Measurements from ENCODE around the gene CALHM5. TPM values are rescaled to one million over a fixed set of nuclear protein-coding genes. Genes with fewer than 3 reads are reported as not detected.

Gene CALHM5
- total and polyA plus RNA-seq, 2 experiments from 2014 or later = 0.51 to 9.8 TPM

DNA sequence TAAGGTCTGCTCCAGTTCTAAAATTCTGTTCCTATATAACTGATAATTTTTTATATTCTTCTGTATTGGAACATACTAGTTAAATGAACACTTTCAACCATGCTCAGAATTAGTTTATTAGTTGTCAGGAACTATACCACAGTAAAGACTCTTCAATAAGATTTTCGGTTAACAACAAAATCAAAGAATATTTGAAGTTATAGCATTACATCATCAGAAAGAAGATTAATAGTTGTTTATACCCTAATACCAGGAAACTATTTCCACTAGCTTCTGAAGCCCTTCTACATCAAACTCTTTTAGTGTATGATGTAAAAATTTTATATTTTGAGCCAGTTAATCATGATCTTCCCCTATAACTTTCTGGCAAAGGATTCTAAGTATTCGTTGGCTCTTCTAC lies 48.7 kb downstream of the CALHM5 start:
- no peak for TF ChIP-seq EZH2phosphoT487 (IDR thresholded peaks at IDR 0.05; ENCODE audit: insufficient read depth, low read depth)
- no peak for TF ChIP-seq EZH2 (IDR thresholded peaks at IDR 0.05; ENCODE audit: insufficient read depth, poor library complexity, severe bottlenecking)
- Histone ChIP-seq H3K9me2 (ENCODE audit: insufficient read depth) (no peaks in the 10 kb centered on the region), H3K36me3 (ENCODE audit: low read depth) (no peaks in the 10 kb centered on the region), H3K4me3 (no peak overlapping the region), H3K9ac (no peak overlapping the region), H3K4me2 (ENCODE audit: unreplicated experiment) (no peak overlapping the region), H4K20me1 (ENCODE audit: insufficient read depth) (no peaks in the 10 kb centered on the region), H3K27ac (no peak overlapping the region), H3K9me3 (ENCODE audit: low read depth) (no peaks in the 10 kb centered on the region), H3F3A (ENCODE audit: insufficient read depth) (peaks cover 36% of the 10 kb centered on the region), H3K27me3 (replicated peaks; ENCODE audit: insufficient read depth) (no peaks in the 10 kb centered on the region), H3K4me1 (ENCODE audit: insufficient read depth) (peaks cover 61% of the 10 kb centered on the region), H3K79me2 (ENCODE audit: insufficient read depth) (no peaks in the 10 kb centered on the region), H2AFZ (peak overlapping the region; percentile 12; the same call in 1 of the 2 replicates)
- no peak for DNase-seq
- in situ Hi-C loops (cut with MboI) = no loop called here
- 69 to 73% methylated on average over 2 of the region's 2 CpGs for WGBS, 2 experiments (ENCODE audit: low coverage in 1 of 2, low lambda C conversion rate in 2 of 2, missing lambda C conversion rate in 2 of 2)

DNA sequence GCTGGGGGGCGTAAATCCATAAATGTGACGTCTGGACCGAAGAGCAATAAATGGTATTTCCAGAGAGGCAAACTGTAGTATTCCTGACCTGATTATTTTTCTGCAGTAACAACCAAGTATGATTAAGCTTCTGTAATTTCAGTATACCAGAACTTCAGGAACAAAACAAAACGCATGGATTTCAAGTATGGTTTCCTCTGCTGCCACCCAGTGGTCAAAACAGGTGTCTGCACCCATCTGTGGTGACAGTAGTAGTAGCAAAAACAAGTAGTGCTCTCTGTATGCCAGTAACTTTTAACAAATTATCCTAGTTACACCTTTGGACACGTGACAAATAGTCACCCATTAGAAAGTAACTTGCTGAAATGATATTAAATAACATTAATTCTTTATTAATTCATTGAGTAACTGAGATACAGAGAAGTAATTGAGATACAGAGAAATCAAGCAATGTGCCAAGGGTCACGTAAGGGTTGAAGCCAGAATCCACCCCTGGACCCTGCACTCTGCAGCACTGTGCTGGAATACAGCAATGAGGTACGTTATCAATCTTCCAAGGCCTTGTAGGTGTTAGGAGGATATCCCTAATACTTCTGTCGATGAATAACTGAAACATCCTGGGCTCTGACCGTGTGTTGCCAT lies 50.1 kb downstream of the CALHM5 start:
- Histone ChIP-seq H3K27me3 (replicated peaks; ENCODE audit: insufficient read depth) (no peaks in the 10 kb centered on the region), H3K27ac (no peak overlapping the region), H3K9me3 (ENCODE audit: low read depth) (no peaks in the 10 kb centered on the region), H4K20me1 (ENCODE audit: insufficient read depth) (no peaks in the 10 kb centered on the region), H3K4me1 (ENCODE audit: insufficient read depth) (peaks cover 48% of the 10 kb centered on the region), H2AFZ (peak overlapping the region; percentile 71), H3K4me3 (peak overlapping the region; percentile 48), H3K9ac (no peak overlapping the region), H3K79me2 (ENCODE audit: insufficient read depth) (no peaks in the 10 kb centered on the region), H3K9me2 (ENCODE audit: insufficient read depth) (no peaks in the 10 kb centered on the region), H3F3A (ENCODE audit: insufficient read depth) (peaks cover 22% of the 10 kb centered on the region), H3K36me3 (ENCODE audit: low read depth) (no peaks in the 10 kb centered on the region), H3K4me2 (ENCODE audit: unreplicated experiment) (peak overlapping the region; percentile 53)
- TF ChIP-seq EZH2 (IDR thresholded peaks at IDR 0.05; ENCODE audit: insufficient read depth, poor library complexity, severe bottlenecking) (no peak), EZH2phosphoT487 (IDR thresholded peaks at IDR 0.05; ENCODE audit: insufficient read depth, low read depth) (no peak)
- WGBS, 2 experiments (ENCODE audit: low coverage in 1 of 2, low lambda C conversion rate in 2 of 2, missing lambda C conversion rate in 2 of 2) = 32 to 36% methylated on average over 9 of the region's 9 CpGs
- in situ Hi-C loops (cut with MboI) = no loop called here
- peak; percentile 77 for DNase-seq

DNA sequence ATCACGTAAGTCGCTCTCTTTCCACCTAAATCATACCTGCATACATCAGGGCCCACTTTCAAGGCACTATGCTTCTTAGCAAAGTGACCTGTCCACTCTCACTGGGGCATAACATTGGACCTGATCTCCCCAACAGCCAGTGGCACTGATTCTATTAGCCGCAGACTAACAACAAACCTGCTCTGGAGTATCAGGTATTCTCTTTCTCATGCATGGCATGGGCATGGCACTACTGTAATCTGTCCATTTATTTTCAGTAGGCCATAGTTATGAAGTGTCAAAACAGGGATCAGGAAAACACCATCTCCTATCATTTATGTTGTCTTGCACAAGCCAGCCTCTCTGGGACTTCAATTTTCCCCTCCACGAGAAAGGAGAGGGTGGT lies 50.6 kb downstream of the CALHM5 start:
- Histone ChIP-seq H3K4me1 (ENCODE audit: insufficient read depth) (peaks cover 43% of the 10 kb centered on the region), H3K9me3 (ENCODE audit: low read depth) (no peaks in the 10 kb centered on the region), H3F3A (ENCODE audit: insufficient read depth) (peaks cover 17% of the 10 kb centered on the region), H3K79me2 (ENCODE audit: insufficient read depth) (no peaks in the 10 kb centered on the region), H2AFZ (no peak overlapping the region), H3K36me3 (ENCODE audit: low read depth) (no peaks in the 10 kb centered on the region), H3K4me2 (ENCODE audit: unreplicated experiment) (no peak overlapping the region), H3K9ac (no peak overlapping the region), H4K20me1 (ENCODE audit: insufficient read depth) (no peaks in the 10 kb centered on the region), H3K27me3 (replicated peaks; ENCODE audit: insufficient read depth) (no peaks in the 10 kb centered on the region), H3K27ac (no peak overlapping the region), H3K4me3 (no peak overlapping the region), H3K9me2 (ENCODE audit: insufficient read depth) (no peaks in the 10 kb centered on the region)
- in situ Hi-C loops (cut with MboI) = no loop called here
- TF ChIP-seq EZH2phosphoT487 (IDR thresholded peaks at IDR 0.05; ENCODE audit: insufficient read depth, low read depth) = no peak
- no peak for TF ChIP-seq EZH2 (IDR thresholded peaks at IDR 0.05; ENCODE audit: insufficient read depth, poor library complexity, severe bottlenecking)
- no peak for DNase-seq
- 81 to 86% methylated on average over 4 of the region's 4 CpGs for WGBS, 2 experiments (ENCODE audit: low coverage in 1 of 2, low lambda C conversion rate in 2 of 2, missing lambda C conversion rate in 2 of 2)

DNA sequence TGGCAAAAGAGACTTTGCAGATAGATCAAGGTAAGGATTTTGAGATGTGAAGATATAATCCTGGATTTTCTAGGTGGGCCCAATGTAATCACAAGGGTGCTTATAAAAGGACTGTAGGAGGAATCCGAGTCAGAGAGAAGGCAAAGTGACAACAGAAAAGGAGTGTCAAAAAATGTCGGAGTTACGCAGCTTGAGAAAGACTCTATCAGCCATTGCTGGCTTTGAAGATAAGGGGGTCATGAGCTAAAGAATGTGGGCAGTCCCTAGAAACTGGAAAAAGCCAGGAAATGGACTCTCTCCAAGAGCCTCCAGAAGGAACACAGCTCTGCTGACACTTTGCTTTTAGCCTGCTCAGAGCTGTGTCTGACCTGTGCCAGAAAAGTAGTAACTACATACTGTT lies 51.2 kb downstream of the CALHM5 start:
- Histone ChIP-seq H3K27ac (no peak overlapping the region), H3K36me3 (ENCODE audit: low read depth) (no peaks in the 10 kb centered on the region), H3K27me3 (replicated peaks; ENCODE audit: insufficient read depth) (no peaks in the 10 kb centered on the region), H3K4me1 (ENCODE audit: insufficient read depth) (peaks cover 37% of the 10 kb centered on the region), H3K9me3 (ENCODE audit: low read depth) (no peaks in the 10 kb centered on the region), H3K79me2 (ENCODE audit: insufficient read depth) (no peaks in the 10 kb centered on the region), H3F3A (ENCODE audit: insufficient read depth) (peaks cover 11% of the 10 kb centered on the region), H3K4me3 (no peak overlapping the region), H2AFZ (no peak overlapping the region; the same call in 1 of the 2 replicates), H3K9ac (no peak overlapping the region), H4K20me1 (ENCODE audit: insufficient read depth) (no peaks in the 10 kb centered on the region), H3K9me2 (ENCODE audit: insufficient read depth) (no peaks in the 10 kb centered on the region), H3K4me2 (ENCODE audit: unreplicated experiment) (no peak overlapping the region)
- TF ChIP-seq EZH2 (IDR thresholded peaks at IDR 0.05; ENCODE audit: insufficient read depth, poor library complexity, severe bottlenecking) (no peak), EZH2phosphoT487 (IDR thresholded peaks at IDR 0.05; ENCODE audit: insufficient read depth, low read depth) (no peak)
- WGBS, 2 experiments (ENCODE audit: low coverage in 1 of 2, low lambda C conversion rate in 2 of 2, missing lambda C conversion rate in 2 of 2) = 74 to 84% methylated on average over 3 of the region's 3 CpGs
- DNase-seq = no peak
- in situ Hi-C loops (cut with MboI) = no loop called here
